Mesenchymal stem cell (in vitro differentiated cells and primary cell): ENCODE data around the gene ROBO1.

Source experiments
- DNase-seq: peaks from one replicate; pipeline ENCODE4 v3.0.0-alpha.2; 2013
- H2AFZ ChIP-seq: one replicate; pipeline ENCODE4 v1.6.1; 2013; ENCODE audit warnings: low read depth, mild to moderate bottlenecking, control low read depth, inconsistent platforms, low read length, moderate library complexity
- H2AK5ac ChIP-seq: 2 replicates; pipeline ENCODE4 v1.6.1; 2013; ENCODE audit warnings: low read length, moderate library complexity, mild to moderate bottlenecking, inconsistent platforms; ENCODE audit not compliant: severe bottlenecking
- H2BK120ac ChIP-seq: one replicate; pipeline ENCODE4 v1.6.1; 2013; ENCODE audit warnings: low read depth, mild to moderate bottlenecking, inconsistent platforms, low read length, moderate library complexity
- H2BK12ac ChIP-seq, 2 experiments: one replicate each; pipeline ENCODE4 v1.6.1; 2013; ENCODE audit warnings: inconsistent platforms in 2 of 2, low read length in 2 of 2, mild to moderate bottlenecking in 2 of 2, moderate library complexity in 2 of 2, control low read depth in 1 of 2
- H2BK15ac ChIP-seq: one replicate; pipeline ENCODE4 v1.6.1; 2013; ENCODE audit warnings: mild to moderate bottlenecking, low read depth, inconsistent platforms; ENCODE audit not compliant: poor library complexity, severe bottlenecking
- H2BK5ac ChIP-seq: 2 replicates; pipeline ENCODE4 v1.6.1; 2013; ENCODE audit warnings: low read depth, mild to moderate bottlenecking, low read length, control low read depth, inconsistent platforms; ENCODE audit not compliant: poor library complexity, severe bottlenecking
- H3K14ac ChIP-seq, 2 experiments: one replicate each; pipeline ENCODE4 v1.6.1; 2013; ENCODE audit warnings: inconsistent platforms in 2 of 2, low read length in 2 of 2, control low read depth in 1 of 2, mild to moderate bottlenecking in 1 of 2, moderate library complexity in 1 of 2
- H3K18ac ChIP-seq, 2 experiments: one replicate each; pipeline ENCODE4 v1.6.1; 2013; ENCODE audit warnings: inconsistent platforms in 2 of 2, low read length in 2 of 2, control low read depth in 1 of 2, low read depth in 1 of 2, mild to moderate bottlenecking in 1 of 2
- H3K23ac ChIP-seq, 2 experiments: one replicate each; pipeline ENCODE4 v1.6.1; 2013; ENCODE audit warnings: inconsistent platforms in 2 of 2, low read length in 2 of 2, mild to moderate bottlenecking in 2 of 2, moderate library complexity in 2 of 2, control low read depth in 1 of 2
- H3K27ac ChIP-seq: 2 replicates; pipeline ENCODE4 v1.5.1; 2013; ENCODE audit warnings: mild to moderate bottlenecking, moderate library complexity, low read length, control low read depth, inconsistent platforms; ENCODE audit not compliant: poor library complexity, severe bottlenecking
- H3K27me3 ChIP-seq, 2 experiments: 2 replicates each; pipeline versions ENCODE4 v1.6.1 to v1.7.0; 2013; ENCODE audit warnings: low read length in 2 of 2, mild to moderate bottlenecking in 2 of 2, moderate library complexity in 2 of 2, control low read depth in 1 of 2, inconsistent platforms in 1 of 2; ENCODE audit not compliant: control insufficient read depth in 1 of 2, insufficient read depth in 1 of 2
- H3K36me3 ChIP-seq, 2 experiments: 2 replicates each; pipeline versions ENCODE4 v1.6.1 to v1.7.0; 2013; ENCODE audit warnings: low read length in 2 of 2, control low read depth in 1 of 2, inconsistent platforms in 1 of 2, low read depth in 1 of 2, mild to moderate bottlenecking in 1 of 2; ENCODE audit not compliant: insufficient read depth in 2 of 2, control insufficient read depth in 1 of 2
- H3K4ac ChIP-seq, 2 experiments: one replicate each; pipeline ENCODE4 v1.6.1; 2013; ENCODE audit warnings: inconsistent platforms in 2 of 2, low read length in 2 of 2, mild to moderate bottlenecking in 2 of 2, moderate library complexity in 2 of 2, control low read depth in 1 of 2, low read depth in 1 of 2
- H3K4me1 ChIP-seq: 2 replicates; pipeline ENCODE4 v1.6.1; 2013; ENCODE audit warnings: low read depth, low read length, control low read depth; ENCODE audit not compliant: control insufficient read depth, insufficient read depth
- H3K4me2 ChIP-seq: 2 replicates; pipeline ENCODE4 v1.6.1; 2013; ENCODE audit warnings: low read length, mild to moderate bottlenecking, inconsistent platforms; ENCODE audit not compliant: poor library complexity, severe bottlenecking
- H3K4me3 ChIP-seq, 2 experiments: 2 replicates each; pipeline versions ENCODE4 v1.5.1 to v1.7.0; 2013; ENCODE audit warnings: low read length in 2 of 2, mild to moderate bottlenecking in 2 of 2, control low read depth in 1 of 2, low read depth in 1 of 2; ENCODE audit not compliant: insufficient read depth in 1 of 2
- H3K79me1 ChIP-seq: replicated peaks from 2 replicates; pipeline ENCODE4 v1.6.1; 2013; ENCODE audit warnings: mild to moderate bottlenecking, control low read depth, low read length, inconsistent platforms; ENCODE audit not compliant: poor library complexity, severe bottlenecking
- H3K9ac ChIP-seq: 2 replicates; pipeline ENCODE4 v1.7.0; 2013; ENCODE audit warnings: mild to moderate bottlenecking, low read length, moderate library complexity
- H3K9me3 ChIP-seq: 2 replicates; pipeline ENCODE4 v1.7.0; 2013; ENCODE audit warnings: mild to moderate bottlenecking, low read length; ENCODE audit not compliant: control insufficient read depth
- H4K8ac ChIP-seq: one replicate; pipeline ENCODE4 v1.6.1; 2013; ENCODE audit warnings: inconsistent platforms, mild to moderate bottlenecking, low read length, moderate library complexity
- H4K91ac ChIP-seq: one replicate; pipeline ENCODE4 v1.6.1; 2013; ENCODE audit warnings: mild to moderate bottlenecking, low read length, inconsistent platforms
- WGBS: methylation state at CpG from one replicate; pipeline ENCODE4 v1.1.7; 2013; ENCODE audit warnings: mixed read lengths; 5-methylcytosine and 5-hydroxymethylcytosine counted together

The ROBO1 gene

DNA sequence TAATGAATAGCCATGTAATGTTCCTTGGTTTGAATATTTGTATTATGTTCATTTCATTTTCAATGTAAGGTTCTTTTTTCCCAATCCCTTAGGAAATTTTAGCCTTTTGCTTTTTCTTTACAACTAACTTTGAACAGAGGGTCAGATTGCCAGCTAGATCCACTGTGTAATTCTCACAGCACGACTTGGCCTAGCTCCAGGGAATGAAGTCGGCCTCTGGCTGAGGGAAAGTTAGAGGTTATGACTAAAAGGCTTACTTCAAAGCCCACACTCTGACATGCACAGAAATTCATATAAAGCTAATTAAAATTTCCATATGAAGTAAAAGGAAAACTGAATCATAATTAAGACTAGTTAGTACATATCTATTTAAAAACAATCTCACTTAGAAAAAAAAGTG is 38.7 kb downstream of the ROBO1 start:
- H3K36me3 ChIP-seq: no peaks in the 10 kb centered on the region
- no peaks in the 10 kb centered on the region for H3K79me1 ChIP-seq
- no peak overlapping the region for H2BK15ac ChIP-seq
- H3K4ac ChIP-seq: no peak overlapping the region
- H3K18ac ChIP-seq: no peak overlapping the region
- no peak overlapping the region for H3K23ac ChIP-seq
- no peak overlapping the region for H2BK12ac ChIP-seq
- H2AK5ac ChIP-seq: no peak overlapping the region
- H4K91ac ChIP-seq: no peak overlapping the region
- H2BK120ac ChIP-seq: no peak overlapping the region
- DNase-seq: no peak
- no peaks in the 10 kb centered on the region for H3K9me3 ChIP-seq
- H2BK5ac ChIP-seq: no peak overlapping the region
- no peaks in the 10 kb centered on the region for H3K27me3 ChIP-seq
- H3K27ac ChIP-seq: no peak overlapping the region
- no CpG with 5 or more reads among the region's 2 CpGs for WGBS
- no peaks in the 10 kb centered on the region for H3K4me1 ChIP-seq
- no peak overlapping the region for H3K9ac ChIP-seq
- H3K14ac ChIP-seq: no peak overlapping the region
- no peak overlapping the region for H3K4me2 ChIP-seq
- H4K8ac ChIP-seq: no peak overlapping the region
- no peak overlapping the region for H3K4me3 ChIP-seq
- H2AFZ ChIP-seq: no peak overlapping the region

DNA sequence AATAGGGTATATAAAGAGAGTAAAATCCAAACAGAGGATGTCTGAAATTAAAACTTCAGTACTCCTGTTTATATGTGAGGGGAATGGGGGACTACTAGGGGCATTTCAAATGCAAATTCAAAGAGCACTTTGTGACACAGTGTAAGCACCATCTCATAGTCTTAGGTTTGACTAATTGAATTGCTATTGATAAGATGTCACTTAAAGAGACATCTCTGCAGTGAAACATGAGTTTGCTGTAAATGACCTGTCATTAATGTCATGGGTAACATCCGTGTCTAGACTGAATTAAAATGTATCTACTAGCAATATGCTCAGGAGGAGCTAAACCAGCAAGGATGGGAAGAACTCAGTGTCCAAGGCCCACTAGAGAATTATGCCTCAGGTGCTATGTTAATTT is 41.0 kb downstream of the ROBO1 start:
- Histone ChIP-seq H3K4me1 (no peaks in the 10 kb centered on the region), H2BK12ac (no peak overlapping the region), H3K14ac (no peak overlapping the region), H2AFZ (no peak overlapping the region), H3K4me2 (no peak overlapping the region), H3K36me3 (no peaks in the 10 kb centered on the region), H4K91ac (no peak overlapping the region), H2AK5ac (no peak overlapping the region), H3K9ac (no peak overlapping the region), H3K18ac (no peak overlapping the region), H2BK5ac (no peak overlapping the region), H3K79me1 (no peaks in the 10 kb centered on the region), H3K27ac (no peak overlapping the region), H3K4ac (no peak overlapping the region), H2BK120ac (no peak overlapping the region), H3K27me3 (no peaks in the 10 kb centered on the region), H3K4me3 (no peak overlapping the region), H4K8ac (no peak overlapping the region), H3K23ac (no peak overlapping the region), H2BK15ac (no peak overlapping the region), H3K9me3 (no peaks in the 10 kb centered on the region)
- no peak for DNase-seq
- WGBS: 71% methylated on average over 1 of the region's 1 CpG

DNA sequence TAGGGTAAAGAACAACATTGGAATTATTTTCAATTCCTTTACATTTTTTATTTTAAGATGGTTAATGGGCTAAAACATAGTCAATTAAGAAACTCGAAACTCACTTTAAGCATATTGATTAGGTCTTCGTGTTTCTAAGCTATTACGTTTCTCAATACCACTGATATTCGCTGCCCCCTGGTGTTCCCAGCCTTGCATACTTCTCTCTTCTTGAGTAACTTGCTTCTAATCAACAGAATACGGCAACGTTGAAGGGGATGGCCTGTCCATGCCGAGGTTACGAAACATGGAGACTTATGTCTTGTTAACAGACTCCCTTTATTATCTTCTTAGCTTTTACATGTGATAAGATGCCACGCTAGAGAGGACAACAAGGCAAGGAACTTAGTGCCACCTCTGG is 43.6 kb downstream of the ROBO1 start:
- Histone ChIP-seq H3K9ac (no peak overlapping the region), H3K23ac (no peak overlapping the region), H2AK5ac (no peak overlapping the region), H4K91ac (no peak overlapping the region), H3K4ac (no peak overlapping the region), H4K8ac (no peak overlapping the region), H2BK5ac (no peak overlapping the region), H3K27ac (no peak overlapping the region), H2BK120ac (no peak overlapping the region), H3K4me2 (no peak overlapping the region), H3K4me1 (no peaks in the 10 kb centered on the region), H3K36me3 (no peaks in the 10 kb centered on the region), H3K27me3 (no peaks in the 10 kb centered on the region), H2AFZ (no peak overlapping the region), H3K14ac (no peak overlapping the region), H3K18ac (no peak overlapping the region), H2BK15ac (no peak overlapping the region), H3K4me3 (no peak overlapping the region), H3K9me3 (no peaks in the 10 kb centered on the region), H2BK12ac (no peak overlapping the region), H3K79me1 (no peaks in the 10 kb centered on the region)
- WGBS: 59% methylated on average over 9 of the region's 9 CpGs
- DNase-seq: no peak

DNA sequence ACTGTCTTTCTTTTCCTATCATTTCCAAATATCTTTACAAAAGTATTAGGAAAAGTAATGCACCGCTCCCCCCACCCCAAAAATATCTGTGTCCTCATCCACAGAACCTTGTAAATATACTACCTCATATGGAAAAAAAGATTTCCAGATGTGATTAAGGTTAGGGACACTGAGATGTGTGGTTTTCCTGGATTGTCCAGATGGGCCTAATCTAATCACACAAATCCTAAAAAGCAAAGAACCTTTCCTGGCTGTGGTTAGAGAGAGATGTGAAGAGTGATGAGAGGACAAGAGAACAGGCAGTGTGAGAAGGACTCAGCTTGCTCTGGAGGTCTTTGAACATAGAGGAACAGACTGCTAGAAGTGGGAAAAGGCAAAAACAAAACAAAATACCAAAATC is 77.7 kb downstream of the ROBO1 start:
- H3K79me1 ChIP-seq: no peaks in the 10 kb centered on the region
- no peak overlapping the region for H3K18ac ChIP-seq
- WGBS: no CpG with 5 or more reads among the region's 1 CpG
- H3K4me3 ChIP-seq: no peak overlapping the region
- H2BK5ac ChIP-seq: no peak overlapping the region
- no peaks in the 10 kb centered on the region for H3K36me3 ChIP-seq
- H2BK12ac ChIP-seq: no peak overlapping the region
- H3K23ac ChIP-seq: no peak overlapping the region
- H2BK15ac ChIP-seq: no peak overlapping the region
- H2AK5ac ChIP-seq: no peak overlapping the region
- no peaks in the 10 kb centered on the region for H3K4me1 ChIP-seq
- no peak overlapping the region for H3K9ac ChIP-seq
- no peak overlapping the region for H4K91ac ChIP-seq
- no peak overlapping the region for H2BK120ac ChIP-seq
- H3K9me3 ChIP-seq: peaks cover 3% of the 10 kb centered on the region
- H4K8ac ChIP-seq: no peak overlapping the region
- no peak overlapping the region for H3K4me2 ChIP-seq
- H3K4ac ChIP-seq: no peak overlapping the region
- no peak for DNase-seq
- H3K27ac ChIP-seq: no peak overlapping the region
- no peak overlapping the region for H2AFZ ChIP-seq
- H3K14ac ChIP-seq: no peak overlapping the region
- no peaks in the 10 kb centered on the region for H3K27me3 ChIP-seq
